D721Med (cell line): ENCODE measurements around the gene ALCAM.

Source experiments
- DNase-seq: peaks from one replicate; pipeline ENCODE4 v3.0.0; 2011; ENCODE audit warnings: low spot score; ENCODE audit not compliant: insufficient read length
- FAIRE-seq: peaks from 2 replicates; lab custom pipeline; 2011; peaks lifted over from hg19 to GRCh38; lab: Jason Lieb, UNC
- CTCF ChIP-seq: IDR thresholded peaks from 2 replicates; pipeline ENCODE4 v1.5.1; 2012; ENCODE audit warnings: mild to moderate bottlenecking, control low read depth; ENCODE audit not compliant: insufficient read depth; ENCODE audit errors: missing control alignments

The ALCAM gene

GRCh38 chr3:105366326-105367062 lies at the start of gene ALCAM:
Gene ALCAM (plus strand): TSS chr3:105366909.
- DNase-seq (peak; percentile 23), FAIRE-seq (no peak)
- TF ChIP-seq CTCF = peak; percentile 63

GRCh38 chr3:105317841-105318240 lies 48.9 kb upstream of the ALCAM start:
- DNase-seq (no peak), FAIRE-seq (no peak)
- TF ChIP-seq CTCF = no peak

GRCh38 chr3:105322570-105323273 lies 44.0 kb upstream of the ALCAM start:
- no peak for TF ChIP-seq CTCF
- FAIRE-seq (no peak), DNase-seq (no peak)

- TF ChIP-seq CTCF = no peak
- FAIRE-seq (no peak), DNase-seq (no peak)
Measured at GRCh38 chr3:105323274-105323599, 43.5 kb upstream of the ALCAM start.

- no peak for FAIRE-seq
- no peak for TF ChIP-seq CTCF
- no peak for DNase-seq
Measured at GRCh38 chr3:105324951-105325350, 41.8 kb upstream of the ALCAM start.

- no peak for DNase-seq
- no peak for TF ChIP-seq CTCF
- FAIRE-seq = no peak
Measured at GRCh38 chr3:105327662-105328337, 38.9 kb upstream of the ALCAM start.
